ENCODE results near the gene SPRED2.

DNA sequence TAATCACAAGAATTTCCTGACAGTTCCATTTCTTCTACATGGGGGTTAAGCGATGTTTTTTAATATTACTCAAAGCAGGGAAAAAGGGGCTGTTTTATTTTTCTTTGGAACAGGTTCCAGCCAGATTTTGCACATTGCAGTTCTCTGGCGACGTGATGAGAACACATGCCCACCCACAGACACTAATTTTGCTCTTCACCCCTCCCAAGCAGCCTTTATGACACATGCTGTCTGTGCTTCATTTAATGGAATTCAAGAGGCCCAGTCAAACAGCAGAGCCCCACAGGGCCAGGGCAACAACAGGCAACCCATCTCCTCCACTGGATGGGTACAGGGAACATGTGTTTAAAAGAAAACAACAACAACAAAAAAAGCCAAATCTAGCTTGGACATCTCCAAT is 70.8 kb downstream of the SPRED2 start:
- no peak for TF ChIP-seq POLR2A (IDR thresholded peaks at IDR 0.05; ENCODE audit: low read length)
- no peak for TF ChIP-seq FOSB (CRISPR knock-in tag; IDR thresholded peaks at IDR 0.05)
- no peak for TF ChIP-seq EHMT2 (IDR thresholded peaks at IDR 0.05; ENCODE audit: low read depth)
- no peak for TF ChIP-seq EP300 (IDR thresholded peaks at IDR 0.05)
- TF ChIP-seq, protein P1, sequence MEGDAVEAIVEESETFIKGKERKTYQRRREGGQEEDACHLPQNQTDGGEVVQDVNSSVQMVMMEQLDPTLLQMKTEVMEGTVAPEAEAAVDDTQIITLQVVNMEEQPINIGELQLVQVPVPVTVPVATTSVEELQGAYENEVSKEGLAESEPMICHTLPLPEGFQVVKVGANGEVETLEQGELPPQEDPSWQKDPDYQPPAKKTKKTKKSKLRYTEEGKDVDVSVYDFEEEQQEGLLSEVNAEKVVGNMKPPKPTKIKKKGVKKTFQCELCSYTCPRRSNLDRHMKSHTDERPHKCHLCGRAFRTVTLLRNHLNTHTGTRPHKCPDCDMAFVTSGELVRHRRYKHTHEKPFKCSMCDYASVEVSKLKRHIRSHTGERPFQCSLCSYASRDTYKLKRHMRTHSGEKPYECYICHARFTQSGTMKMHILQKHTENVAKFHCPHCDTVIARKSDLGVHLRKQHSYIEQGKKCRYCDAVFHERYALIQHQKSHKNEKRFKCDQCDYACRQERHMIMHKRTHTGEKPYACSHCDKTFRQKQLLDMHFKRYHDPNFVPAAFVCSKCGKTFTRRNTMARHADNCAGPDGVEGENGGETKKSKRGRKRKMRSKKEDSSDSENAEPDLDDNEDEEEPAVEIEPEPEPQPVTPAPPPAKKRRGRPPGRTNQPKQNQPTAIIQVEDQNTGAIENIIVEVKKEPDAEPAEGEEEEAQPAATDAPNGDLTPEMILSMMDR (IDR thresholded peaks at IDR 0.05) = no peak
- no peak for TF ChIP-seq HDAC2 (IDR thresholded peaks at IDR 0.05)
- TF ChIP-seq GATA3 (IDR thresholded peaks at IDR 0.05; ENCODE audit: borderline replicate concordance) = no peak
